GM19467 (cell line): ENCODE measurements around the gene DICER1.

Source experiments
- ATAC-seq: cut with Tn5 transposase; IDR thresholded peaks from one replicate; pipeline ENCODE4 v1.9.1; 2021; ENCODE audit warnings: mild to moderate bottlenecking, moderate library complexity; ENCODE audit not compliant: unreplicated experiment

DICER1 gene

DNA sequence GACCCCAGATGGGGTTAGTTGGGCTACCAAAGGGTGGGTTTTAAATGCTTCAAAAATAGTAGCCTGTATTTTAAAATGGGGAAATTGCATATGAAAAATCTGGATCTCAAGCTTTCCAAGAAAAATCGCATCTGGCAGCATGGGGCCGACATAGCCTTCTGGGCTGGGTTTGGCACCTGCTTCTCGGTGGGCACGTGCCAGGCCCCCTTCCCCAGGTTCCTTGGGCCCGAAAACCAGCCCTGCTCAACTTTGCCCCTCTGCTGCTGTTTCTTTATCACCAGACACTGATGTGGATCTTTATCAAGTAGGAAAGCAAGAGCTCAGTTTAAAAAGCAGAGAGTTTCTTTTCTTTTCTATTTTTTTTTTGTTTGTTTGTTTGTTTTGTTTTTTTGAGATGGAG lies 95.1 kb downstream of the DICER1 start:
- ATAC-seq = no peak

DNA sequence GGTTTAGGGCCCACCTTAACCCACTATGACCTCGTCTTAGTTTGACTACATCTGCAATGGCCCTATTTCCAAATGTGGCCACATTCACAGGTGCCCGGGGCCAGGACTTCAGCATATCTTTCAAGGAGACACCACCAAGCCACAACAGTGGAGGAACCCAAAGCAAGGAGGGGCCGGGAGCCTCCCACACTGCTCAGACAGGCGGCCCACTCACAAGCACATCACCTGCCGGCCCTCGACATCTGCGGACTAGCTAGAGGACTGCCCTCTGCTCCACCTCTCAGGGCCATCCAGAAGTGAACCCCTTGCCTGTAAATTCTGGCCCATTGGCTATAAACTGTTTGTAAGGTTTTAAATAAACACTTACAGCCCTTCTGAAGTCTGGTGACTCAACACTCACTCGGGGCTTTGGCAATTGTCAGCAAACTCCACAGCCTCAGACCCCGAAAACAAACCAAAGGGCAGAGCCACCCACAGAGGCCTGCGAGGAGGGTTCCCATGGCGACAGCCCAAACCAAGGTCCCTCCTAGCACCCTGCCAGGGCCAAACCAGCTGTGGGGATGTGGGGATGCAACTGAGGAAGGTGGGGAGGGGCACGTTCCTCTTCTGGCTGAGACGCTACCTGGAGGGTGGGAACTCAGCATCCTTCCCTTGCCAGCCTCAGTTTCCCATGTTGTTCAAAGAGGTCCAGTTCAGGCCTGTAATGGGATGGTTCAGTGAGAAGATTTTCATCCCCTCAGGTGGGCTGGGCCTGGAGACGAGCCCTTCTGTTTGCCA lies 95.8 kb downstream of the DICER1 start:
- no peak for ATAC-seq

DNA sequence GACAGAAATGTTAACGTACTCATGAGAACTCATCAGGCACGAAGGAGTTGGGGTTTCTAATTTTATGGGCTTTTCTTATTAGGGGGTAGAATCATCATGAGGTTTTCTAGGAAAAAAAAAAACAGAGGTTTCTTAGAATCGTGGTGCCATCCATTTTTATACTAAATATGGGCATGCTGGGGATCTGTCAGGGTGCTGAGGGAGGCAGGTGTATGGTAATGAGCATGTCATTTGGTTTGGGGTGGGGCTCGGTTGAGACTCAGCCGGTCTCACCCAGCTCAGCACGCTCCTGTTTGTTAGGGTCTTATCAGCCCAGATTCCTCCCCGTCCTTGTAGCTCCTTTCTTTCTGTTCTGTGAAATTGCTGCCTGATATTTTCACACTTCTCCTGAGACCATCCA lies 98.2 kb downstream of the DICER1 start:
- ATAC-seq = no peak

DNA sequence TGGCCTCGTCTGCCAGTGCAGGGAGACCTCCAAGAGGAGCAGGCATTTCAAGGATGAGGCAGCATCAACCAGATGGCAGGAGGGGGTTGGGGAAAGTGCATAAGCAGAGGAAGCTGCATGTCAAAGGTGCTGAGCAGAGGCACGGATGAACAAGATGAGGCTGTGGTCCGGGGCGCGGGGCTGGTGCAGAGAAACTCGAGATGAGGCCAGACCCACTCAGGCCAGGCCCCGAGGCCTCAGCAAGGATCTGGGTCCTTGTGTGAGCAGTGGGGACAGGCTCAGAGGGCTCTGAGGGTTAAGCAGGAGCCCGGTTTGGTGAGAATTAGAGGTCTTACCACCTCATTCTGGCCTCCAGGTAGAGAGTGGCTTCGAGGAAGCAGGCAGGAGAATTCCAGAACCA lies 98.8 kb downstream of the DICER1 start:
- ATAC-seq = no peak

DNA sequence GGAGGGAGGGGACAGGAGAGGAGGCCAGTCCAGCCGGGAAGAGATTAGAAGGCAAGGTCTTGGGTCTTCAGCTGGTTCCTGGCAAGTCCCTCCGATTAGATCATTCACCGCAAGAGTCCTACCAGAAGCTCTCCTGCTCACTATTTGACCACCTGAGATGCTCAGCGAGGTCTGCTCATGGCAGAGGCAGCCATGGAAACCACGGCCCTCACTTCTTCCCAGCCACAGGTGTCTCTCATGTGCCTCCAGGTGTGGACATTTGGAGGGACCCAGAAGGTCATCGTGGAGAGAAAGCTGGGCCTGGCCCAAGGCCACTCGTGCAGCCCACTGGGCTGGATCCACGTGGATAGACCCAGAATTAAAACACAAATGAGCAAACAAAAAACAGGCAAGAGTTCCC lies 99.5 kb downstream of the DICER1 start:
- ATAC-seq = no peak

DNA sequence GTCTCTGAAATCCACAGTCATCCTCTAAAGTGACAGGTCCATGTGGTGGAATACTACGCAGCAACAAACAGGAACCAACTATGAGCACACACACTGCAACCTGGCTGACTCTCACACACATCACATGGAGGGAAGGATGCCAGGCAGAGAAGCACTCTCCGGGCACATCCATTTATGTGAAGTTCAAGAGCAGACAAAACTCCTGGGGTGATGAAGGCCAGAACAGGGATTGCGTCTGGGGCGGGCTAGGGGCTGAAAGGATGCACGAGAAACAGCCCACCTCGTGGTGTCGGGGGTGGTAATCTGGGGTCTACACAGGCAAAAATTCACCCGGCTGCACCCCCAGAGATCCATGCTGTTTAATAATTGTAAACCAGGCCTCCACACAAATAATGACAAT lies 100.2 kb downstream of the DICER1 start:
- no peak for ATAC-seq

DNA sequence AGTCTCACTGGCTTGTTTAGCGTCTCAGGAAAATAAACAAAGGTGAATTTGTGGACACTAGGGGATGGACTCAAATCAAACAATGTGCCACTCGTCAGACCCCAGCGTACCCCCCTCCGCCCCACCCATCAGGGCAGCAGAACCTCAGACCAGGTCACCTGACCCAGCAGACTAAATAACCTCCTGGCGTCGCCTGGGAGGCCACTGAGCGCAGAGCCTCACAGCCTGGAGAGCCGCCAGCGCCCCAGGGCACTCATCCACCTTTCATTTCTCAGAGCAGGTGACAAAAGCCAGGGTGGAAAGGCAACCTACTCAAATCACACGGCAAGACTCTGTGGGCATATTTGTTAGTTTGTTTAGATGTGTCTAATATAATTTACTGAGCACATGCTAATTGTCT lies 100.9 kb downstream of the DICER1 start:
- ATAC-seq = no peak

DNA sequence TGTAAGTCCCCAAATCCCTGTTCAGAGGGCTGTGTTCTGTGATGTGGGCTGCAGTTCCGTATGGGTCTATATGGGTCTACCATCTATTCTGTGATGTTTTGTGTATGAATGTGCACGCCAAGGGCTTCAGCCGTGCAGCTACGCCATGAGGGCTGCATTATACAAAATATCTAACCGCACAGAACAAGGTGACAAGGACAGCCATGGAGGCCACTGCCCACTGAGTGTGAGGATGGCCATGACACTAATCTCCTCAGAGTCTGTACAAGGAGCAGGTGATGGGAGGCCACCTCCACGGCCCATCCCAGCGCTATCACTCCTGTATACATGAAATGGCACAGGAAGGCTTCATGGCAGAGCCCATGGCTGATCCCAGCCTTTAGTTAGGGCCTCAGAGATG lies 102.0 kb downstream of the DICER1 start:
- no peak for ATAC-seq

DNA sequence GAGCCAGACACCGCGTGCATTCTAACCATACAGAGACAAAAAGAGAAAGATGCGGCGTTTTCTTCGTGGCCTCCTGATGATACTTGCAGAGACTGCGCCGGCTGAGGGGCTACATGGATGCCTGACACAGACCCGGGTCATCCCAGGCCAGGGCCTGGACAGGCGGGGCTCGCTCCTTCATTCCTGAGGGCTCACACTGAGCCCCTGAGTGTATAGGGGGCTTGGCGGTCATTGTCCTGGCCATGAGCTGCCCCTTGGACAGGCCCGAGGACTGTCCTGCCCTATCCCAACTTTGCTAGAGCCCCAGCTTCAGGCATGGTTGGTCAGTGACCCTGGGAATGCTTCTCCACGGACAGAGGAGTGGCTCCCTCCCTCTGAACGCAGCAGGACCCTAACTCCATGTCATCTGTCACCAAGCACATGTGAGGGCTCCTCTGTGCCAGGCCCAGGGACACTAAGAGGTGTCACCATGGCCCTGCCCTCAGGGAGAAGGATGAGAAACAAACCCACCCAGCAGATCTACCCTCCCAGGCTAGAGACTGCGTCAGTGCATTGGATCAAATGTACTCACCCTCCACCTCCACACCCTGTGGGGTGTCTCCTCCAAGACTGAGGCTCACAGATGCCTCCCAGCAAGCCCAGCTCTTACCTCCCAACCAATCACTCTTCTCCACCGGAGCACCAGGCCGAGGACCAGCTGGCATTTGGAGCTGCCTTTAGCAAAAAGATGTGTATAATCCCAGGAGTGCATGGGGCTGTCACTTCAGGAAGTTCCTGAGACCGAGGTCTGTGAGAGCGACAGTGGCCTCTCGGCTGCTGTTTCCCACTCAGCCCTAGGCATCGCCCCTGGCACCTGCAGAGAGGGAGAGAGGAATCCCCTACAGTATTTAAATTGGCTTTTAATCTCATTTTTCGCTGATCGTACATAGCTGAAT lies 102.7 kb downstream of the DICER1 start:
- no peak for ATAC-seq

DNA sequence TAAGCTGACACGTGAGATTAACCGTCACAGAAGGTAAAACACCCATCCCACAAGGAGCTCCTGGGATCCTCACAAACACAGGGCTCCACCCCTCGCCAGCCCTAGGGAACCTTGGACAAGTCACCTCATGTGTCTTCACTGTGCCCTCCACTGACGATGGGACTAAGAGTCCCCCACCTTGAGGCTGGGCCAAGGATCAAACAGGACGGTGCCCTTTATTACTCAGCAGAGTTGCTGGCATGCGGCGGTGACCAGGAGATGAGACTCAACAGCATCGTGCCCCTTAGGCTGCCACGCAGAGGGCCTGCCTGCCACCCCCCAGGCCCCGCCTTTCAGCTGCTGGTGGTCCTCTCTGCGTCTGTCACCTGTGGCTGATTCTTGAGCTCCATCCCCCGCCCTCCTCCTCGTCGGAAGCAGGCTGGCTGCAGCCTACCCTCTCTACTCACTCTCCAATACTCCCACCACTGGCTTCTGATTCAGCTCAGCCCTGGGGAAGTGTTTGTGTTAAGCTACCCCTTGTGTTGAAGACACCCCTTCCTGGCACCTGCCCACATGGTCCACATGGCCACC lies 105.2 kb downstream of the DICER1 start:
- ATAC-seq = no peak

DNA sequence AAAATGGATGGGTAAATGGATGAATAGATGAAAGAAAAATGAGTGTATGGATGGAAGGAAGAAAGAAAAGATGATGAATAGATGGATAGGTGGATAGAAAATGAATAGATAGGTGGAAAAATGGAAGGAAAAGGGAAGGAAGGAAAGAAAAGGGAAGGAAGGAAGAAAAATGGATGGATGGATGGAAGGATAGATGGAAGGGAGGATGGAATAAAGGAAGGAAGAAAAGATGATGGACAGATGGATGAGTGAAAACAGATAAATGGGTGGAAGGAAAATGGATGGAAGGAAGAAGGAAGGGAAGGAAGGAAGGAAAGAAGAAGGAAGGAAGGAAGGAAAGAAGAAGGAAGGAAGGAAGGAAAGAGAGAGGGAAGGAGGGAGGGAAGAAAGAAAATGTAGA lies 107.4 kb downstream of the DICER1 start:
- ATAC-seq = no peak

DNA sequence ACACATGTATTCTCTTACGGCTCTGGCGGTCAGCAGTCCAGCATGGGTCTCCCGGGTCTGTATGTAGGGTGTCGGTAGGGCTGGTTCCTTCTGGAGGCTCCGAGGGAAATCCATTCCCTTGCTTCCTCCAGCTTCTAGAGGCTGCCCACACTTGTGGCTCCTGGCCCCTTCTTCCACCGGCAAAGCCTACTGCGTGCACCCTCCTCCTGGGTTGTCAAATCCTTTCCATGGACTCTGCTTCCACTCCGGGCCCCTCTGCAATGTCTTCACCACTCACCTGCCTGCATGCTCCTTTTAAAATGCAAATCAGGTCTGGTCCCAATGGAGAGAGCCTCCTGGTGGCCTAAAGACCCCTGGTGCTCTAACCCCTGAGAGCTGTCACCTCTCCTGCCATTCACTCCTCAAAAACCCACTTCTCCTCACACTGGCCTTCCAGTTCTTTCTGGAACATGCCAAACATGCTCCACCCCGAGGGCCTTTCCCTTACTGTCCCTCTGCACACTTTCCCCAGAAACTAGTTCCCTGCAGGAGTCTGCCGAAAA lies 108.5 kb downstream of the DICER1 start:
- ATAC-seq = no peak

DNA sequence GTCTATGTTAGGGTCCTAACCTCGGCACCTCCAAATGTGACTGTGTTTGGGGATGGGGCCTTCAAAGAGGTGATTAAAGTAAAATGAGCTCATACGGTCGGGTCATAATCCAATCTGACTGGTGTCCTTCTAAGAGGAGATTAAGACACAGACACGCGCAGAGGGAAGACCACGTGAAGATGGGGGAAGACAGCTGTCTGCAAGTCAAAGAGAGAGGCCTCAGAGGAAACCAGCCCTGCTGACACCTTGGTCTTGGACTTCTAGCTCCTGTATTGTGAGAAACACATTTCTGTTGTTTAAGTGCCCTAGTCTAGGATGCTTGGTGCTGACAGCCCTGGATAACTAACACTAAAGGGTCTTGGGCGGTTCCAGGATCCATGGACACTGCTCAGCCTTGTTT lies 109.6 kb downstream of the DICER1 start:
- no peak for ATAC-seq

DNA sequence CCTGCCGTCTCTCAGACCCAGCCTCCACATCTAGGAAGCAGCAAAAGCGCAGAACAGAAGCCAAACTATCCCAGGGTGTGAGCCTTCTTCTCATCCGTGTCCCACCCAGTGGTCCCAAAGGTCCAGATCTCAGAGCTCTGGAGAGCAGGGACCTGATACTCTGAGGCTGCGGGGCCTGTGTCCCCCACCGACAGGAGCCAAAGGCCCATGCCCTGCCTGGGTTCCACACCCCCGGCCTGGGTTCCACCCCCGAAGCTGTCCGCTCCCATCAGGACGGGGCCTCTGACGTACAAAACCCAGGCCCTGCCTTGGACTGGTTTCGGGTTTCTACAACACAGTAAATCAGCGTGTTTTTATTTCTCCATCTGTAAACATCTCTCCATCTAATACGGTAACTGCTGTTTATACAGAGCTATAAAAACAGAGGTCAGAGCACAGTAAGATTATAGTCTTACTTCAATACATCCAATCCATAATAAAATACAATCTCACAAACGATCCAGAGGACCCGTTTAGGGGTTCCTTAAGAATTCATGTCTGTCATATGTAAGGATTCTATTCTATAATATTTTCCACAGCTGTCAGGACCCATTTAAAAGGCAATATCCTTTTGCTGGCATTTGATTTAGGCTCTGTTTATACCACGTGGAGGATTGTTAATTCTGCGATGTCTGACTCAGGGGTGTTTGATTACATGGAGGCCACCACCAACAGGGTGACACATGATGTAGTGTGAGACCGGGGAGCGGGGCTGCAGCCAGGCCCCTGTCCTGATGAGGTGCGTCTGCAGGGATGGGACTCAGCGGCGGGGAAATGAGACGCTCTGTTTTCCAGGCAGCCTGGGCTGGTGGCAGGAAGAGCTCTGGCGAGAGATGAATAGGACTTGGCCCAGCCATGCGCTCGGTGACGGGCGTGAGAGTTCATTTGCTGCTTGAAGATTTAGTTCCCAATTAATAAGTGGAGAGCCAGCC lies 110.3 kb downstream of the DICER1 start:
- ATAC-seq = no peak

DNA sequence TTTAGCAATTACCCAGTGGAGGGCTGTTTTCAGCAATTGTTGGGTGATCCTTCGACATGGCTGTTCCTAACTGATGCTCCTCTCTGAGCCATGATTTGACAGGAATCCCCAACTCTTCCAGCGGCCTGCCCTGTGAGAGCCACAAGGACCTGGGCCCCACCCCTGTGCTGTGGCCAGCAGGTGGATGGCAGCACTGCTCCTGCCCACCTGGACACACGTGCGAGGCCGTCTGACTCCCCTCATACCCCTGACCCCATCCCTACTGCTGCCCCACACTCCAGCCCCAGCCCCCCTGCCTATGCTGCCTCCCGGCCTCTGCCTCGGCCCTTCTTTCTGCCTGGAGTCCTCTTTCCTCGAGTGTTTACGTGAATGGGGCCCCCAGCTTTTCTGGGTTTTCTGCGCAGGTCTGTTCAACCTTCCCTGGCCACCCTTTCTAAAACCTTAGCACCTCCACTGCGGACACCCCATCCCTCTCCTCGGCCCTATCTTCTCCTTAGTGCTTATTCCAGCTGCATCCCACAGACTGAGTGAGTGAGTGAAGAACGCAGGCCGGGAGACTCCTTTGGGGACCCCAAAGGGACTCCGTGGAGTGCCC lies 111.4 kb downstream of the DICER1 start:
- no peak for ATAC-seq

DNA sequence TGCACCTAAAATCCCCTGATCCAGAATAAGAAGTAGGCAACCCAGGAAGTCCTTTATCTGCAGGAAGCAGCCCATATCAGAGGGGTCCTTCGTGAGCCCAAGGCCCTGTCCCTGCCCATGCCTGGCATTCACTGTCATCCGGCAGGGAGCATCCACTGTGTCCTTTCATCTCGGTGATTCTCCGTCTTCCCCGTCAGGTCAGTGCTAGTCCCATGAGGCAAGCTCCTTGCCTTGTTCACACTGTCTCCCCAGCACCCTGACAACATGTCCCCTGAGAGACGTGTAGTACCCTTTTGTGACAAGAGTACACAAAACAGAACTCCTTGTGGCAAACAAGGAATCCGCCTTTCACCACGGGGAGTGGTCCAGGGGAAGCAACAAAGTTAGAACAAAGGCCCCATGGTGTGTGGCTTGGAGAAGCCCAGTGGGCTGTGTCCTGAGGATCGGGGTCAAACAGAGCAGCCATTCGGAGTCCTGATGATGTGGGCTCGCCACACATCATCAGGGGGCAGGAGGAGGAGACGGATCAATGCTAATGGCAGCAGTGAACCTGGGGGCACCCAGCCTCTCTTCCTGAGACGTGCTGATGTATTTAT lies 112.1 kb downstream of the DICER1 start:
- no peak for ATAC-seq

DNA sequence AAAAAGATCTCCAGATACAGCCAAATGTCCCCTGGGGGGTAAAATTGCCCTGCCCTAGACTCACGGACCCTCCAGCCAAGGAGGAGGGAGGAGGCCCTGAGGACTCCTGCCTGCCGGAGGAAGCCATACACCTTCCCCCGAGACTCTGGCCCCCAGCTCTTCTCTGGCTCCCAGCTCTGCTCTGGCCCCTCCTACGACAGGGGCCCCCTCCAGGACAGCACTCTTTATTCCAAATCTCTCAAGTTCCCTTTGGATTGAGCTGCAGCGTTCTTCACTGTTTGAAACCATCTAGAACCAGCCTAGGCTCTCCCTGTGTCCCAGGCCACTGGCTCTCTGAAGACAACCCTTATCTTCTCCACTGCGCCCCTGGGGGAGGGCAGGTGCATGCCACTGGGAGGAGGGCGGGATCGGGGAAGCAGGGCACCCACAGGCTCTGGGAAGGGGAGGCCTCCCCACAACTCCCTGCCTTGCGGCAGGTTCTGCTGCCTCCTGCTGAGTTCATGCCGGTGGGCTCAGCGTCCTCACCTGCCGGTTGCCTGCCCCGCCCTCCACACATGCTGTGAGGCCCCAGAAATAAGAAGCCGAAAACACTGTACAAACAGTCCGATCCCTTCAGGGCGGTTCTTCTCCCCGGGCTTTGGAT lies 112.7 kb downstream of the DICER1 start:
- no peak for ATAC-seq

DNA sequence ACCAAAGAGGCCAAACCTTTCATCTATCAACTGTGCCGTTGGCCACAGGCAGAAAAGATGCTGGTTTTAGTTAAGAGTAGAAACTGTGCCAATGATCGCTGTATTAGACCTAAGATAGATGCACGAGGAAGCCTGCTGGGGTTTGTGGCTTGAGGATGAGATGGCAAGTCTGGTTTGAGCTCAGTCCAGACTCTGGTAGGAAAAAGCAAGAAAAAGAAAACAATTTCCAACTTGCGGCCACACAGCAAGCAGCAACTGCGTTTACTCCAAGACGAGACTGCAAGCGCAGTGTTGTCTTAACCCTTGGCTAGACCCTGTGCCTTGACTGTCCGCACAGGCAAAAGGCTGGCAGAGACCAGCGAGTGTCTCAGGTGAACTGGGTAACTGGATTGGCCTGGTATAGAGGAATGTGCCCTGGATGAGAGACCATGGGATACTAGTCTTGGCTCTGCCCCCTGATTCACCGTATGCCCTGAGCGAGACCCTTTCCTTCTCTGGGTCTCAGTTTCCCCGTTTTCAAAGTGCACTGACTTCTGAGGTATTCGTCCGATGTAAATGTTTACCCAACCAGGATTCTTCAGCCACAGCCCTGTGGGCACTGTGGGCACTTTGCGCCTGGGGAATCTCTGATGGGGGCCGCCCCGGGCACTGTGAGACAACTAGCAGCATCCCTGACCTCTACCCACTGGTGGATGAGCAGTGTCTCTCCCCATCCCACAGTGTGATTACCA lies 113.4 kb downstream of the DICER1 start:
- no peak for ATAC-seq
